HCT116 (cell line): ENCODE measurements around the gene CAMSAP3. TPM values are rescaled to one million over a fixed set of nuclear protein-coding genes. Genes with fewer than 3 reads are reported as not detected.

ENCODE experiments used
- ATAC-seq: fragments of 200-7000 bp; cut with Tn5 transposase; 2 replicates; pipeline ENCODE4 v1.9.1; 2020; ENCODE audit warnings: mild to moderate bottlenecking, moderate library complexity
- BruUV-seq: library from RNA; stranded (reverse); fragments of 400-500 nt; replicated peaks from 2 replicates; lab custom pipeline; 2021; lab: Mats Ljungman, UMichigan
- CTCF ChIA-PET: fragments of 300-600 bp; sonication (Branson Sonifier 250); formaldehyde crosslinking; loops from one replicate; lab custom pipeline; 2021; ENCODE audit warnings: antibody characterized with exemption; lab: Charles Lee
- POLR2A ChIA-PET: fragments of 300-600, 350-600 bp; sonication (Branson Sonifier 250); formaldehyde crosslinking; loops from one replicate; lab custom pipeline; 2021; ENCODE audit warnings: antibody characterized with exemption; lab: Charles Lee
- RAD21 ChIA-PET, 2 experiments: fragments of 300-600 bp; sonication (Branson Sonifier 250); formaldehyde crosslinking; loops; one replicate each; lab custom pipeline; 2023; ENCODE audit warnings: low total read pairs in 2 of 2; ENCODE audit not compliant: uncharacterized antibody in 2 of 2, unreplicated experiment in 2 of 2, low non-redundant PET in 1 of 2; lab: Charles Lee
- DNase-seq: peaks from one replicate; pipeline ENCODE4 v3.0.0-alpha.2; 2010; ENCODE audit warnings: low read depth, low spot score
- H2AFZ ChIP-seq: fragments of 200-600 bp; shearing (Covaris generic), sonication (generic); 2 replicates; pipeline ENCODE4 v1.6.1; 2017; ENCODE audit warnings: low read depth, mixed run types, mixed read lengths, antibody characterized with exemption, low read length; ENCODE audit not compliant: poor library complexity, severe bottlenecking
- H3K27ac ChIP-seq: 2 replicates; pipeline ENCODE4 v1.5.1; 2012; ENCODE audit warnings: low read depth, low read length
- H3K27me3 ChIP-seq: fragments of 200-600 bp; sonication (generic); 2 replicates; pipeline ENCODE4 v1.6.1; 2016; ENCODE audit warnings: mixed run types, low read length, mixed read lengths; ENCODE audit not compliant: insufficient read depth
- H3K36me3 ChIP-seq, 2 experiments: fragments of 200-500 bp in 1 of 2; fragments of 200-600 bp in 1 of 2; sonication (Bioruptor generic) in 1 of 2; sonication (generic) in 1 of 2; 2 replicates each; pipeline versions ENCODE4 v1.5.1 to v1.6.1; 2014 to 2016; ENCODE audit warnings: low read length in 2 of 2, inconsistent platforms in 1 of 2, mixed read lengths in 1 of 2, mixed run types in 1 of 2; ENCODE audit not compliant: insufficient read depth in 2 of 2, control insufficient read depth in 1 of 2
- H3K4me1 ChIP-seq, 2 experiments: fragments of 200-600 bp in 1 of 2; sonication (generic) in 1 of 2; 2 replicates each; pipeline versions ENCODE4 v1.5.1 to v1.6.1; 2012 to 2017; ENCODE audit warnings: low read length in 2 of 2, inconsistent platforms in 1 of 2, mild to moderate bottlenecking in 1 of 2, mixed read lengths in 1 of 2, mixed run types in 1 of 2, moderate library complexity in 1 of 2; ENCODE audit not compliant: insufficient read depth in 2 of 2, control insufficient read depth in 1 of 2
- H3K4me2 ChIP-seq: fragments of 200-600 bp; sonication (generic); 2 replicates; pipeline ENCODE4 v1.6.1; 2017; ENCODE audit warnings: mixed run types, low read length, mixed read lengths
- H3K4me3 ChIP-seq, 2 experiments: fragments of 200-600 bp in 1 of 2; sonication (generic) in 1 of 2; replicated peaks in 1 of 2; 2 replicates each; pipeline ENCODE4 v1.5.1; 2011 to 2016; ENCODE audit warnings: low read length in 2 of 2, control low read depth in 1 of 2, low read depth in 1 of 2, mild to moderate bottlenecking in 1 of 2, mixed read lengths in 1 of 2, mixed run types in 1 of 2
- H3K79me2 ChIP-seq: fragments of 200-600 bp; sonication (generic); 2 replicates; pipeline ENCODE4 v1.6.1; 2017; ENCODE audit warnings: mild to moderate bottlenecking, mixed run types, low read length, moderate library complexity, mixed read lengths; ENCODE audit not compliant: insufficient read depth
- H3K9ac ChIP-seq: fragments of 200-600 bp; sonication (generic); 2 replicates; pipeline ENCODE4 v1.6.1; 2016; ENCODE audit warnings: low read length, mixed read lengths
- H3K9me2 ChIP-seq: fragments of 200-600 bp; sonication (generic), shearing (Covaris generic); 2 replicates; pipeline ENCODE4 v1.6.1; 2017; ENCODE audit warnings: mixed run types, mild to moderate bottlenecking, moderate library complexity; ENCODE audit not compliant: insufficient read depth
- H3K9me3 ChIP-seq, 2 experiments: fragments of 200-500 bp in 1 of 2; fragments of 200-600 bp in 1 of 2; sonication (Bioruptor generic) in 1 of 2; sonication (generic) in 1 of 2; 2 replicates each; pipeline ENCODE4 v1.6.1; 2014 to 2017; ENCODE audit warnings: low read length in 2 of 2, mixed read lengths in 2 of 2, inconsistent platforms in 1 of 2, low read depth in 1 of 2, mild to moderate bottlenecking in 1 of 2, mixed run types in 1 of 2, moderate library complexity in 1 of 2; ENCODE audit not compliant: control insufficient read depth in 1 of 2, insufficient read depth in 1 of 2
- H4K20me1 ChIP-seq: fragments of 200-600 bp; sonication (generic), shearing (Covaris generic); 2 replicates; pipeline ENCODE4 v1.6.1; 2017; ENCODE audit warnings: mixed run types, mild to moderate bottlenecking, moderate library complexity; ENCODE audit not compliant: insufficient read depth
- CTCF ChIP-seq, 3 experiments: fragments of 200-600 bp in 1 of 3; sonication (generic) in 1 of 3; IDR thresholded peaks in 2 of 3; conservative IDR thresholded peaks in 1 of 3; 2 replicates each; pipeline ENCODE4 v1.5.1; 2012 to 2017; ENCODE audit warnings: low read depth in 2 of 3, low read length in 2 of 3, antibody characterized with exemption in 1 of 3, borderline replicate concordance in 1 of 3, control low read depth in 1 of 3, mild to moderate bottlenecking in 1 of 3, mixed read lengths in 1 of 3, mixed run types in 1 of 3, moderate library complexity in 1 of 3; ENCODE audit not compliant: insufficient read depth in 1 of 3
- POLR2AphosphoS5 ChIP-seq: IDR thresholded peaks from 2 replicates; pipeline ENCODE4 v1.6.1; 2011; ENCODE audit warnings: mild to moderate bottlenecking, low read depth, low read length, moderate library complexity
- intact Hi-C: fragments of 100-400 bp; cut with micrococcal nuclease; formaldehyde crosslinking; loops from 2 replicates; pipeline ENCODE4 v1.10.0; 2022
- total RNA-seq: library from RNA; stranded (reverse); gene quantifications from one replicate; pipeline ENCODE4 v1.2.1, GENCODE V29; 2021; ENCODE audit not compliant: unreplicated experiment

Gene CAMSAP3
- total RNA-seq, 1 experiment from 2014 or later: 24.0 TPM

DNA sequence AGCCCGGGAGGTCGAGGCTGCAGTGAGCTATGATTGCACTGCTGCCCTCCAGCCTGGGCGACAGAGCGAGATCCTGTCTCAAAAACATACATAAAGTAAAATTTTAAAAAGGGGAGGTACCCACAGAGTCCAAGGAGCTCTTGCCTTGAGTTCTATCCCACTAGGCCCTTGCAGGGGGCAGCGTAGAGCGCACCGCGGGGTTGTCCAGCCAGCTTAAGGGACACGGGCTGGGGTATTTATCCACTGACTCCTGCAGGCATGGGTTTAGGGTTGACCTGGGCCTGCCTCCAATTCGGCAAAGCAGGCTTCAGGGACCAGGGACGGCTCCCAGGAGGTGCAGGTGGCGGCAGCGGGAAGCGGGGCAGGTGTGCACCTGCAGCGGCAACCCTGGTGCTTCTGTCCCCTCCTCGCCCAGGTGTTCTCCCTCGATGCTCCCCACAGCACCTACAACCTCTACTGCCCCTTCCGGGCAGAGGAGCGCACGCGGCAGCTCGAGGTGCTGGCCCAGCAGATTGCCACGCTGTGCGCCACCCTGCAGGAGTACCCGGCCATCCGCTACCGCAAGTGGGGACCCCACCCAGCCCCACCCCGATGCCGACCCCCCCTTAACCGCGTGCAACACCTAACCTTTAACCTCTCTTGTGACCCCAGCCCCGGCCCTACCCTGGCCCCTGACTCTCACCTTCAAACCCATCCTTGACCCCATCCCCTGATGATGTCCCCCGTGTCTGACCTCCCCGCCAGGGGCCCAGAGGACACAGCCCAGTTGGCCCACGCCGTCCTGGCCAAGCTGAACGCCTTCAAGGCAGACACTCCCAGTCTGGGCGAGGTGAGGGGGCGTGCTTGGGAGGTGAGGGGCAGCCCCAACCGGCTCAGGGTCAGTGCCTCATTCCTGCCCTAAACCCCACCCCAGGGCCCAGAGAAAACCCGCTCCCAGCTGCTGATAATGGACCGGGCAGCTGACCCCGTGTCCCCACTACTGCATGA lies 45.9 kb downstream of the CAMSAP3 start:
- intact Hi-C loops: no loop called here
- H3K4me3 ChIP-seq: no peak overlapping the region
- POLR2A ChIA-PET: no interaction called here
- H3K9me2 ChIP-seq: no peaks in the 10 kb centered on the region
- H3K36me3 ChIP-seq: peaks cover 0 to 6% of the 10 kb centered on the region in 2 experiments; a peak in 1 of 4 replicates
- peak in 2 of 3 experiments; percentile 22 to 42; a peak in 4 of 6 replicates for TF ChIP-seq CTCF (IDR thresholded peaks at IDR 0.05 in 2 of 3, conservative IDR thresholded peaks at IDR 0.05 in 1 of 3; ENCODE audit: borderline replicate concordance in 1 of 3, insufficient read depth in 1 of 3, low read depth in 2 of 3, low read length in 2 of 3)
- no peak for TF ChIP-seq POLR2AphosphoS5
- ATAC-seq: no peak
- no peak overlapping the region for H3K27ac ChIP-seq
- H3K79me2 ChIP-seq: peaks cover 17% of the 10 kb centered on the region
- H3K4me1 ChIP-seq: peaks cover 6 to 22% of the 10 kb centered on the region in 2 experiments; a peak in 3 of 4 replicates
- BruUV-seq: no TSS peak
- no peak overlapping the region for H3K9ac ChIP-seq
- CTCF ChIA-PET: interaction anchor here (1.0 to 1.1 kb wide), 3 partner anchors 12 to 158 kb away, joined by 3 to 7 read pairs (median 4); no protein-coding TSS in a partner anchor
- no peak overlapping the region for H3K4me2 ChIP-seq
- no peaks in the 10 kb centered on the region for H4K20me1 ChIP-seq
- H3K9me3 ChIP-seq: peaks cover 0 to 4% of the 10 kb centered on the region in 2 experiments; a peak in 1 of 4 replicates
- RAD21 ChIA-PET: no interaction called here
- no peak for DNase-seq
- no peak overlapping the region for H2AFZ ChIP-seq
- H3K27me3 ChIP-seq: no peaks in the 10 kb centered on the region
